ENCODE data around the gene SLC37A4.
A peak's percentile ranks its signal among the peaks of the same experiment; 100 is the strongest.
"Not testable (repeated sequence)": the region's sequence is repeated elsewhere in the genome, so short reads cannot be mapped to it uniquely, and the experiment has no call there.

Gene SLC37A4

DNA sequence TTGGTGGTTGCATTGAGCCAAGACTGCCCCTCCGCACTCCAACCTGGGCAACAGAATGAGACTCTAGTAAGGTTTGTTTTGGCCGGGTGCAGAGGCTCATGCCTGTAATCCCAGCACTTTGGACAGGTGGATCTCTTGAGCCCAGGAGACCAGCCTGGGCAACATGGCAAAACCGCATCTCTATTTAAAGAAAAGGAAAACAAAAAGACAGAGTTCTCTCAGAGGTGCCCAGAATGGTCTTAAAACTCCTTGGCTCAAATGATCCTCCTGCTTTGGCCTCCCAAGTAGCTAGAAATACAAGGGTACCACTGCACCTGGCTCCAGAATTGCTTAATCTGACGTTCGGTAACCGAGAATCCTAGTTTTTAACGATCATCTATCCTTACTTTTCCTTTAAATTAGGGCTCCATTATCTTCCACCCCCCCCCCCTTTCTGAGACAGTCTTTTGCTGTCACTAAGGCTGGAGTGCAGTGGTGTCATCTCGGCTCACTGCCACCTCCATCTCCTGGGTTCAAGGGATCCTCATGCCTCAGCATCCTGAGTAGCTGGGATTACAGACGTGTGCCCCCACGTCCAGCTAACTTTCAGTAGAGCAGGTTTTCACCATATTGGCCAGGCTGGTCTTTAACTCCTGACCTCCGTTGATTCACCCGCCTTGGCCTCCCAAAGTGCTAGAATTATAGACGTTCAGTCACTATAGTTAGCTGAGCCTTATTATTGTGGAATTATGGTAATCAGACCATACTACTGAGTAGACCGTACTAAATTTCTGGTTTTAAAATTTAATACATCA is 14.3 kb downstream of the SLC37A4 start:
- no peak for DNase-seq

DNA sequence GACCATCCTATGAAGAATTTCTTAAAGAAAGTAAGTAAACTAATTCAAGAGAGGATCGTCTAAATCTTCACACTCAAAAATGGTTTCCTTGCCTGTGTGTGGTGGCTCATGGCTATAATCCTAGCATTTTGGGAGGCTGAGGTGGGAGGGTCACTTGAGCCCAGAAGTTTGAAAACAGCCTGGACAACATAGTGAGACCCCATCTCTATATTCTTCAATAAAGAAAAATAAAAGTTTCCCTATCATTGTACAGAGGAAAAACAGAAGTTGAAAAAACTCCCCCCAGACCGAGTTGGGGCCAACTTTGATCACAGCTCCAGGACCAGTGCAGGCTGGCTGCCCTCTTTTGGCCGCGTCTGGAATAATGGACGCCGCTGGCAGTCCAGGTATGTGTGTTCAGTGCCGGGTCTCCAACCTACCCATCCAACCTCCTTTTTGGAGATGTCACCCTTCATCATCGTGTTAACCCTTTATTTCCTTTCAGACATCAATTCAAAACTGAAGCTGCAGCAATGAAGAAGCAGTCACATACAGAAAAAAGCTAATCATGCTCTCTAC is 15.5 kb downstream of the SLC37A4 start:
- DNase-seq: no peak

DNA sequence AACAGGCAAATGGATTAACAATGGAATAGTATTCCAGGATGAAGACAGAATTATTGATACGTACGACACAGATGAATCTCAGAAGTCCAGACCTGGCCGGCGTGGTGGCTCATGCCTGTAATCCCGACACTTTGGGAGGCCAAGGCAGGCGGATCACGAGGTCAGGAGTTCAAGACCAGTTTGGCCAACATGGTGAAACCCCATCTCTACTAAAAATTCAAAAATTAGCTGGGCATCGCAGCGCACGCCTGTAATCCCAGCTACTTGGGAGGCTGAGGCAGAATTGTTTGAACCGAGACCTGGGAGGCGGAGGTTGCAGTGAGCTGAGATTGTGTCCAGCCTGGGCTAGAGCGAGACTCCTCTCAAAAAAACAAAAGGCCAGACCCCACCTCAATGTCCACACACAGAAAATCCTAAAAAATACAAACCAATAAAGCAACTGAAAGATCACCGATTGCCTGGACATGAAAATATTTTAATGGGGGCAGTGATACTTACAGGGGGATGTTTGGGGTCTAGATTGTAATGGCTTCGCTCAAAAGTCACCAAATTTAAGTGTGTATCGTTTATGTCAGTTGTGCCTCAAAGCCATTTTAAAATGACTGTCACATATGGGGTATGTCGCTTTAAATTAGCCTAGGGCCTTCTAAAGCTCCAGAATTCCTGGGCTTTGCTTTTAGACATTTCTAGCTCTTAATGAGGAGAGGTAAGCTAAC is 16.3 kb downstream of the SLC37A4 start:
- DNase-seq: no peak

DNA sequence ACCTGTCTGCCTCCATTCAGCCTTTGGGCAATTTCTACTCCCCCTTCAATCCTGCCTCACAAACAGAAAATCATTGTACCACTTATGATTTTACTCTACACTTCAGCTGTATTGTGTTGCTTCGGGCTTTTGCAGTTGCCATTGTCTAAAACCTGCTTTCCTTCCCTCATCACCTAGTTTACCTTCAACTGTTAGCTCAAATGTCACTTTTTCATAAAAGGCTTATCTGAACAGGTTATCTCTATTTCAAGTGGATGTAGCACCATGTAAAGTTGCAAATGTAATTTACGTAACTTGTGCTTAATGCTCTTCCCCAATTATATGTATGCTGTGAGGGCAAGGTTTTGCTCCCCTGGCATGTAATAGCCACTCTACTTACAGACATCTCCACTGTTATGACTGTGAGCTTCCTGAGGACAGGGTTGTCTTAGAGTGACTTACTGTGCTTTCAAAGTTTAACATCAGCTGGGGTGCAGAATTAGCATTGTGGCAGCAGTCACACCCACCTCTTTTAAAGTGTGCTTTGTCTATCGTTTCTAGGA is 18.0 kb downstream of the SLC37A4 start:
- DNase-seq: no peak

DNA sequence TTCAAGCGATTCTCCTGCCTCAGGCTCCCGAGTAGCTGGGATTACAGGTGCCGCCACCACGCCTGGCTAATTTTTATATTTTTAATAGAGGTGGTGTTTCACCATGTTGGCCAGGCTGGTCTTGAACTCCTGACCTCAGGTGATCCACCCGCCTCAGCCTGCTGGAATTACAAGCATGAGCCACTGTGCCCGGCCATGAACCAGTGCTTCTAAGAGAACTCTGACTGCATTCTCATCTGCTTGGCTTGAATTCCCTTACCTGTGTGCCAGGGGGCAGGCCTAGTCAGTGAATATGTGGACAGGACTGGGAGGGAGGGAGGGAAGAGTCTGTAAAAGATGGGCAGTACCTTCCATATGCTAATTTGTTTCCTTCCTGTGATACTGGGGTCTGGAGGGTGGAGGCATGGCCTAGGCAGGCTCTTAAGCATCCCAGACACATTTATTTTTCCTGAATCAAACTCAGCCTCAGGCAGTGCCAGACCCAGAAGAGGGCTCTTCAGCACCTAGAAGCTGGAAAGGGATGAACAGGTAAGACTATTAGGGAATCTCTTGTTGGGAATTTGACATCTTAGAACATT is 19.1 kb downstream of the SLC37A4 start:
- no peak for DNase-seq

DNA sequence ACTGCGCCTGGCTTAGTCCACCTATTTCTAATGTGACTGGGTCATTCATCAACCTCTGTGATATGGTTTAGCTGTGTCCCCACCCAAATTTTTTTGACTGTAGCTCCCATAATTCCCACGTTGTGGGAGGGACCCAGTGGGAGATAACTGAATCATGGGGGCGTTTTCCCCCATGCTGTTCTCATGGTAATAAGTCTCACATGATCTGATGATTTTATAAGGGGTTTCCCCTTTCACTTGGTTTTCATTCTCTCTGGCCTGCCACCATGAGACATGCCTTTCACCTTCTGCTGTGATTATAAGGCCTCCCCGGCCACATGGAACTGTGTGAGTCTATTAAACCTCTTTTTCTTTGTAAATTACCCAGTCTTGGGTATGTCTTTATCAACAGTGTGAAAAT is 24.0 kb downstream of the SLC37A4 start:
- no peak for DNase-seq

DNA sequence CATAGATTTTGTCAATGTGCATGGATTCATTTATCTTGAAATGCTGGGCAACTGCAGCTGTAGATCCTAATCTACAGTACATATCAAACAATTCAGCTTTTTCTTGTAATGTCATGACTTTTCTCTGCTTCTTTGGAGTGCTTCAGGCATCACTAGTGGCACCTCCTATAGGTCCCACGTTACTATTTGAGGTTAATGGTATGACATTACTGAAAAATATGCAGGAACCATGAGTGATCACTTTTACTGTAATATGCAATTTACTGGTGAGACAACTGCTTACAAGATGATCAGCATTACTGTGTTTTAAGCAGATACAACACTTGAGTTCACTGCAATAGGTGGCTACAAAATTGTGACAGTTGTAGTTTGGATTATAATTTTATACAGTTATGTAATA is 29.8 kb downstream of the SLC37A4 start:
- no peak for DNase-seq

DNA sequence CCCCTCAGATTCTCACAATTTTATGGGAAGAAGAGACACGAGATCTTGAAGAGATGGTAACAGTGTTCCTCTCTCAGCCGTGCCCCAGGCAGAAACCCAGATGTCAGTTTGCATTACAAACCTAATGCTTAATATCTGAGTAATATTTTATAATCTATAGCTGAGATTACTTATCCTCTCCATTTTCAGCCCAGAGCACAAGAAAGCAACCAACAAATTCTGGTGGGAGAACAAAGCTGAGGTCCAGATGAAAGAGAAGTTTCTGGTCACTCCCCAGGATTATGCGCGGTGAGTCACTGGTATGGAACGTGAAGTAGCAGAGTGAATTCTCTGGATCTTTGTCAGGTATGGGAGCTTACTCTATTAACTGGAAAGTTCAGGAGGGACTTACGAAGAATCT is 31.9 kb downstream of the SLC37A4 start:
- DNase-seq: no peak

DNA sequence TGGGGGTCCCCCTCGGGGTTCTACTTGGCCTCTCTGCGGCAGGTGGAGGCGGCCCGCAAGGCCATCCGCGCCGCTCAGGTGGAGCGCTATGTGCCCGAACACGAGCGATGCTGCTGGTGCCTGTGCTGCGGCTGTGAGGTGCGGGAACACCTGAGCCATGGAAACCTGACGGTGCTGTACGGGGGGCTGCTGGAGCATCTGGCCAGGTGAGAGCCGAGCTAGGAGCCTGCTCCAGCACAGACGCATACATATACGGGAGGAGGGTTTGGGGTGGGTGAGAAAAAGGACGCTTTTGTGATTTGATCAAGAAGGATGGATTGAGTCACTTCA is 32.3 kb downstream of the SLC37A4 start:
- no peak for DNase-seq

DNA sequence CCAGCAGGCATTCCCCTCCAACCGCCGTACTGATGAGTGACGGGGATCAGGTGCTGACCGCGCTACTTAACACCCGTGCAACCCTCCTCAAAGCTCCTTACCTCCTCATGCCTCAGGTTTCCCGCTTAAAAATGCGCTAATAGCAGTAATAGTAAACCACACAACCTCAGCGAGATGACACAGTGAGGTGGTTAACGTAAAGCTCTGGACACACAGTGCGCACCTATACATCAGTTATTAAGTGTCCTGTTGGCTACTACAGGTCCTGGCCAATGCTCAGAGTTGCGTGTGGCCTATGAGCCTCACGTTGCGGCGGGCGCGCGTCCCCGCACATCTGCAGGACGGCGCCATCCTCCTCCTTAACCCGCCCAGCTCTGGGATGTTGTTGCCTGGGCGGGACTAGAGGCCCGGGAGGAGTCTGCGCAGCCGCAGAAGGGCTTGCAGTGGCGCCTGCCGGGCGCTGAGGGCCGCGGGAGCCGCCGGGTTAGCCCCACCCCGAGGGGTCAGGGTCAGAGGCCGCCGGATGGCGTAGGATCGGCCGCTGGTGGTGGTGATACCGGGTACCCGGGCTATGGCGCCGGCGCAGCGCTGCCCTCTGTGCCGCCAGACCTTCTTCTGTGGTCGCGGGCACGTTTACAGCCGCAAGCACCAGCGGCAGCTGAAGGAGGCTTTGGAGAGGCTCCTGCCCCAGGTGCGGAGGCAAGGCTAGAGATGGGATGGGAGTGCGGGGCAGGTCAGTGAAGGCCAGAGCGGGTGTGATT is 32.9 kb downstream of the SLC37A4 start, which contains the start of gene CENATAC:
TSS of gene CENATAC (plus strand) at position 512 of the 761 bp plus-strand sequence. CDS start at position 572, 60 bp downstream.
- DNase-seq: peak; percentile 97

DNA sequence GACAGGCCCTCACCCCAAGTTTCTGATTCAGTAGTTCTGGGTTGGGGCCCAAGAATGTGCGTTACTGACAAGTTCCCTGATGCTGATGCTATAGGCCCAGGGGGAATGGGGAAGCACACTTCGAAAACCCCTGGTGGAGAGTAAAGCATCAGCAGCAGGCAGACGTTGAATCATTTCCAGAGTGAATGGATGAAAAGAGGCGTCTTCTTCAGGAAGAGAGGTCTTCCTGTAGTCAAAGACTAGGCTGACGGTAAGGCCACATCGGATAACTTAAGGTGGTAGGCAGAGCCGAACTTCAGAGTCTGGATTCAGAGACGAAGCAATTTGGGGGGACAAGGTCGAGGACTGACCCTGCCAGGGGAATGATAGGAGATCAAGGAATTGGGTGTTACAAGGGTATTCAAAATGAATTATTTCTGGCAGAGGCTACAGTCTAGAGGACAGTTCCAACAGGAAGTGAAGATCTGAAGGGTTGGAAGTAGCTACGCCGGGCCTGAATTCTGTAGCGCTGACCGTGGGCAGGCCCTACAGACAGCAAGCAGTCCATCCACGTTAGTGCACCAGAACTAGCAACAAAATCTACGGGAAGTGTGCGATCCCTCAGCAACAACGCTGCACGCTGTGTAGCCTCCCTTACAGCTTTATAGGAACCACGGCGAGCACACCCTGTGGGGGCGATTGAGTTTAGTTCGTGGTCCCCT is 33.6 kb downstream of the SLC37A4 start:
- peak; percentile 28 for DNase-seq

DNA sequence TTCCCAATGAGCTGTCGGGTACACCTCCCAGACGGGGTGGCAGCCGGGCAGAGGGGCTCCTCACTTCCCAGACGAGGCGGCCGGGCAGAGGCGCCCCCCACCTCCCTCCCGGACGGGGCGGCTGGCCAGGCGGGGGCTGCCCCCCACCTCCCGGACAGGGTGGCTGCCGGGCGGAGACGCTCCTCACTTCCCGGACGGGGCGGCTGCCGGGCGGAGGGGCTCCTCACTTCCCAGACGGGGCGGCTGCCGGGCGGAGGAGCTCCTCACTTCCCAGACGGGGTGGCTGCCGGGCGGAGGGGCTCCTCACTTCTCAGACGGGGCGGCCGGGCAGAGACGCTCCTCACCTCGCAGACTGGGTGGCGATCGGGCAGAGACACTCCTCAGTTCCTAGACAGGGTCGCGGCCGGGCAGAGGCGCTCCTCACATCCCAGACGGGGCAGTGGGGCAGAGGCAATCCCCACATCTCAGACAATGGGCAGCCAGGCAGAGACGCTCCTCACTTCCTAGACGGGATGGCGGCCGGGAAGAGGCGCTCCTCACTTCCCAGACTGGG is 39.1 kb downstream of the SLC37A4 start:
- DNase-seq: not testable (repeated sequence)

DNA sequence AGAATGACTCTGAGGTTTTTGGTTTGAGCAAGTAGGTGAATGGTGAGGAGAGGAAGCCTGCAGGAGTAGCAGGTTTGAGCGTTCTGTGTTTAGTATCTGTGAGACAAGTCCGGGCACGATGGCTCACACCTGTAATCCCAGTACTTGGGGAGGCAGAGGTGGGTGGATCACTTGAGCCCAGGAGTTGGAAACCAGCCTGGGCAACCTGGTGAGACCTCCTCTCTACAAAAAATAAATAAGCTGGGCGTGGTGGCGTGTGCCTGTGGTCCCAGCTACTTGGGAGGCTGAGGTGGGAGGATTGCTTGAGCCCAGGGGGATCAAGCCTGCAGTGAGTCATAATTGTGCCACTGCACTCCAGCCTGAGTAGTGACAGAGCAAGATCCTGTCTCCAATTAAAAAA is 42.4 kb downstream of the SLC37A4 start:
- no peak for DNase-seq

DNA sequence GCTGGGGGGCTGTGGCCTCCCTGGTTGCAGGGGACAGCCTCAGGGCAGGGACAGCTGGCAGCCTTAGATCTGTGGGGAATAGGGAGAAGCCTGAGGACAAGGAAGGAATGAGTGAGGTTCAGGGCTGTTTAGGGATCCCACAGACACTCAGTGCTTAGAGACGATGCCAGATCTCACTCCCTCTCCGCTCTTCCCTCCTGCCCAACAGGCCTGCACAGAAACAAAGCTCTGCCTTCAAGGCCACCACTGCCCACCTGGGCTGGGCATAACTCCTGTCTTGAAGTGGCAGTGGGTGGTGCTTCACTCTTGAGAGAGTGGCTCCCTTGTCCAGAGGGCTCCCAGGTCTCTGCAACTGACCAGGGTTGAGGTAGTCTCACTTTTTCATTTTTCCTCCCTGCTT is 45.9 kb downstream of the SLC37A4 start:
- DNase-seq: no peak

DNA sequence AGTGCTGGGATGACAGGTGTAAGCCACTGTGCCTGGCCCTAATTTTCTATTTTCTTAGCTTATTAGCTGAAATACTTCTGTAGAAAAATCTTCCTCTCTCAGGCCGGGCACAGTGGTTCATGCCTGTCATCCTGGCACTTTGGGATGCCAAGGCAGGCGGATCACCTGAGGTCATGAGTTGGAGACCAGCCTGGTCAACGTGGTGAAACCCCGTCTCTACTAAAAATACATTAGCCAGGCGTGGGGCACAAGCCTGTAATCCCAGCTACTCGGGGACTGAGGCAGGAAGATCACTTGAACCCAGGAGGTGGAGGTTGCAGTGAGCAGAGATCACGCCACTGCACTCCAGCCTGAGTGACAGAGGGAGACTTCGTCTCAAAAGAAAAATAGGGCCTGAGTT is 46.3 kb downstream of the SLC37A4 start:
- DNase-seq: not testable (repeated sequence)

DNA sequence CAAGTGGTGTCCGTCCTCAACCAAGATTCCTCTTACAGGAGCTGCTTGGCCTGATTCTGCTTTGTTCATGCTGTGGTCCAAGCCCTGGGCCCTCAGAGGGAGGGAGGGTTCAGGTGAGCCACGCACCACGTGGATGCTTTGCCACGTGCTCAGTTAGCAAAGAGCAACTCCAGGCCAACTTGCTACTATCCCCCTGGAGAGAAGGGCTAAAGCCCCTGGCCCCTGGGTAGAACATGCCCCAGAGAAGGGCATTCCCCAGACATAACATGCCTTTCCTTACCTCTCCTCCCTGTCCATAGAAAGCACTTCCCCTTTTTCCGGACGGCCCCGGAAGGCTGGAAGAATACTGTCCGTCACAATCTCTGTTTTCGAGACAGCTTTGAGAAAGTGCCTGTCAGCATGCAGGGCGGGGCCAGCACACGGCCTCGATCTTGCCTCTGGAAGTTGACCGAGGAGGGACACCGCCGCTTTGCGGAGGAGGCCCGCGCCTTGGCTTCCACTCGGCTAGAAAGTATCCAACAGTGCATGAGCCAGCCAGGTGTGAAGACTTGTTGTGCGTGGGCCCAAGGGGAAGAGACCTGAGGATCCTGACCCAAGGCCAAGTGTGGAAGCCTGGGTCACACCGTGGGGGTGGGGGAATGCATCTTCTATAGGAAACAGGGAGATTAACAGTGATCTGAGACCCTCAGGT is 50.3 kb downstream of the SLC37A4 start:
- peak; percentile 44 for DNase-seq

DNA sequence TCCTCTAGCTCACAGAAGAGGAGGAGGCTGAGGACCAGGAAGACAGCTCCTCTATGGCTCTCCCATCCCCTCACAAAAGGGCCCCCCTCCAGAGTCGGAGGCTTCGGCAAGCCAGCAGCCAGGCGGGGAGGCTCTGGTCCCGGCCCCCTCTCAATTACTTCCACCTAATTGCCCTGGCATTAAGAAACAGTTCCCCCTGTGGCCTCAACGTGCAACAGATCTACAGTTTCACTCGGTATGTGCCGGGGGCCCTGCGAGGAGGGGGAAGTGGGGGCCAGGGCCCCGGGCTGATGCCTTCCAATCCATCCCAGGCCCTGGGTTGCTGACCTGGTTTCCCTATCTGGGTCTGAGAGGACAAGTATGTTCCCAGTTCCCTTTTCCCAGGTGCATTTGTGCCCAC is 51.2 kb downstream of the SLC37A4 start:
- DNase-seq: peak; percentile 80

DNA sequence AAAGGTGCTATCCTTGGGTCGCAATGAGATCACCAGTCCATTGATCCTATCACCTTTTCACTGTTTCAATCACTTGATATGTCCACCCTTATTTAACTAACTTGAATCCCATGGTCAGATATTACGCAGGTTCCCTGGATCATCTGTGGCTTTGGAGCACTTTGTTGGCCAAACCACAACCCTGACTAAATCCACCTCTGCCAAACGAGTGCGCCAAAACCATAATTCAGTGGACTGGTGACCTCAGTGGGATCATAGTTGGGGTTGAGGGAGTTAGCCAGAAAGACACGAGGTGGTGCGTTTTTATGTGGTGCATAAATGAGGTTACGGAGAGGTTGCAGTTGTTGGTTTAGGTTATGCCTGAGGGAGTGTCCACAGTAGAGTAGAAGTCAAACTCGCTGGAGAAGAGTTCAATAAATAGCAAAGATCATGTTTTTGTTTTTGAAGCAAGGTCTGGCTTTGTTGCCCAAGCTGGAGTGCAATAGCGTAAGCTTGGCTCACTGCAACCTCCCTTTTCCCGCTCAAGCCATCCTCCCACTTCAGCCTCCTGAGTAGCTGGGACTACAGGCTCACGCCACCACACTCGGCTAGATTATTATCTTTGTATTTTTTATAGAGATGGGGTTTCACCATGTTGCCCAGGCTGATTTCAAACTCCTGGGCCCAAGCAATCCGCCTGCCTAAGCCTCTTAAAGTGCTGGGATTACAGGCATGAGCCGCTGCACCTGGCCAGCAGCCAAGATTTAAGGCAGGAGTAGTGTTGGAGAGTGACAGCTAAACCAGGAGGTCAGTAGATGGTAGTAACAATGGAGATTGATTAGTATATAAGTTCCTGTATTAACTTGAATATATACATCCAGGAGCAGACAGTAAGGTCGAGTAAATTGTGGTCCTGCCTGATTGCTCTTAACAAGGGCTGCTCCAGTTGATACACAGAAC is 54.6 kb downstream of the SLC37A4 start:
- peak; percentile 56 for DNase-seq
